HEK293T (cell line): ENCODE measurements around the gene TTC29.

Source experiments
- CTCF ChIA-PET: fragments of 350-600 bp; formaldehyde crosslinking; extraction: SDS; loops from one replicate; lab custom pipeline; 2021; ENCODE audit warnings: antibody characterized with exemption, inconsistent platforms; lab: Yijun Ruan, JAX
- POLR2A ChIA-PET: fragments of 350-600 bp; formaldehyde crosslinking; extraction: SDS; loops from one replicate; lab custom pipeline; 2020; ENCODE audit warnings: antibody characterized with exemption, inconsistent platforms; lab: Yijun Ruan, JAX
- DNase-seq: peaks from one replicate; pipeline ENCODE4 v3.0.0; 2012; ENCODE audit warnings: mixed read lengths; ENCODE audit errors: extremely low spot score
- ARNT ChIP-seq: fragments of 450-650 bp; IDR thresholded peaks from 2 replicates; pipeline ENCODE4 v1.6.1; 2017; ENCODE audit warnings: mild to moderate bottlenecking
- BHLHE40 ChIP-seq: fragments of 450-650 bp; IDR thresholded peaks from 2 replicates; pipeline ENCODE4 v1.6.1; 2016; ENCODE audit warnings: mild to moderate bottlenecking, moderate library complexity, borderline replicate concordance
- CTBP1 ChIP-seq: fragments of 450-650 bp; IDR thresholded peaks from 2 replicates; pipeline ENCODE4 v1.6.1; 2016; ENCODE audit warnings: borderline replicate concordance
- ELF4 ChIP-seq: fragments of 450-650 bp; IDR thresholded peaks from 2 replicates; pipeline ENCODE4 v1.6.1; 2017; ENCODE audit warnings: antibody characterized with exemption
- FOXA1 ChIP-seq: fragments of 450-650 bp; IDR thresholded peaks from 2 replicates; pipeline ENCODE4 v1.6.1; 2016; ENCODE audit warnings: mild to moderate bottlenecking
- FOXK2 ChIP-seq: fragments of 450-650 bp; IDR thresholded peaks from 2 replicates; pipeline ENCODE4 v1.6.1; 2016; ENCODE audit warnings: mild to moderate bottlenecking
- FOXM1 ChIP-seq: fragments of 450-650 bp; IDR thresholded peaks from 2 replicates; pipeline ENCODE4 v1.6.1; 2017; ENCODE audit warnings: mild to moderate bottlenecking, borderline replicate concordance
- HDGF ChIP-seq: fragments of 450-650 bp; IDR thresholded peaks from 2 replicates; pipeline ENCODE4 v1.6.1; 2017; ENCODE audit warnings: antibody characterized with exemption, borderline replicate concordance
- L3MBTL2 ChIP-seq: fragments of 450-650 bp; conservative IDR thresholded peaks from 2 replicates; pipeline ENCODE4 v1.6.1; 2016; ENCODE audit warnings: mild to moderate bottlenecking
- LEF1 ChIP-seq: fragments of 450-650 bp; IDR thresholded peaks from 2 replicates; pipeline ENCODE4 v1.6.1; 2017; ENCODE audit warnings: mild to moderate bottlenecking, borderline replicate concordance
- NFRKB ChIP-seq: fragments of 450-650 bp; IDR thresholded peaks from 2 replicates; pipeline ENCODE4 v1.6.1; 2016; ENCODE audit warnings: mild to moderate bottlenecking, moderate library complexity
- SUZ12 ChIP-seq: fragments of 450-650 bp; IDR thresholded peaks from 2 replicates; pipeline ENCODE4 v1.6.1; 2016; ENCODE audit warnings: mild to moderate bottlenecking
- TARDBP ChIP-seq: fragments of 450-650 bp; IDR thresholded peaks from 2 replicates; pipeline ENCODE4 v1.6.1; 2016
- ZNF384 ChIP-seq: fragments of 450-650 bp; IDR thresholded peaks from 2 replicates; pipeline ENCODE4 v1.6.1; 2016
- TF ChIP-seq, protein P1 (sequence below): fragments of 450-650 bp; IDR thresholded peaks from 2 replicates; pipeline ENCODE4 v1.6.1; 2016

The TTC29 gene

DNA sequence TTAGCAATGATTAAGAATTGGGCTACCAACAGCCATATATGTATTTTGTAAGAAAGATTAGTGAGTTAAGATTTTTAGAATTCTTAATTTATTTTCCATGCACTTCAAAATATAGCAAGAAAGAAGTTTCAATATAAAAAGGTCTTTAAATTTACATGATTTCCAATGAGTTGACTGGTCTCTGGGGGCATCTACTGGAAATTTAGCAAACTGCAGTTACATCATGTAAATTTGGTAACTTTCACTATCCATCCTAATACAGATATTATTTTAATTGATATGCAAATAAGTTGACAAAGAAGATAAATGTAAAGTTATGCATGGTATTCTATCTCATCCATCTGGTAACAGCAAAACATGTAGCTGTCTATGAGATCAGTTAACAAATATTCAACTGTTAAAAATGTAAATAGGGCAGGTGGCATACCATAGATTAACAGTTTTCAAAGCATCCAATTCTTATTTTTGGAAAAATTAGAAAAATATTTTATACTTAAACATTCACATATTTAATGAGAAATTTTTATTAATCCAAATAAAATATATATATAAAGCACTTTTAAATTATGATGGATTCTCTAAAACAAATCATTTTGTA, 29.1 kb downstream of the TTC29 start:
- POLR2A ChIA-PET: no interaction called here
- CTCF ChIA-PET: no interaction called here
- no peak for DNase-seq
- no peak for TF ChIP-seq SUZ12
- no peak for TF ChIP-seq CTBP1

DNA sequence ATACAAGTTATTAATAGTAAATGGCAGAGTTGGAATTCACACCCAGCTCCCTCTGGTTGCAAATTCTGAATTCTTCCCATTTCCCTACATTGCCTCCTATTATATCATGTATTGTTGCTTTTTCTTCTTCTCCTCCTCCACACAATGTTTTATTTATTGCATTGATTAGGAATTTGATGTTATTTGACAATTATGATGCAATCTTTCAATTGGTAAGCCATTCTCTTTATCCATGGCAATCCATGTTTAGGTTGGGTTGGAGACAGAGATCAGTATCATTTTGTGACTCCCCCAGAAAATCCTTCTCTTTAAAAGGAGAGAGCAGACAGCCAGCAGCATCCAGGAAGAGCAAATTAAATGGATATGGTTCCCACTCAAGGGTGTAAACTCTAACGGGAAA, 30.5 kb downstream of the TTC29 start:
- ChIA-PET CTCF (interaction anchor here (0.7 kb wide), 1 partner anchor 1479 kb away, joined by 3 read pairs; no protein-coding TSS in a partner anchor), POLR2A (no interaction called here)
- TF ChIP-seq NFRKB (no peak), TARDBP (no peak), BHLHE40 (no peak), FOXM1 (no peak), FOXK2 (no peak), SUZ12 (no peak), ZNF384 (no peak), ELF4 (no peak), ARNT (no peak), FOXA1 (no peak), LEF1 (no peak), CTBP1 (no peak), HDGF (no peak)
- TF ChIP-seq, protein P1, sequence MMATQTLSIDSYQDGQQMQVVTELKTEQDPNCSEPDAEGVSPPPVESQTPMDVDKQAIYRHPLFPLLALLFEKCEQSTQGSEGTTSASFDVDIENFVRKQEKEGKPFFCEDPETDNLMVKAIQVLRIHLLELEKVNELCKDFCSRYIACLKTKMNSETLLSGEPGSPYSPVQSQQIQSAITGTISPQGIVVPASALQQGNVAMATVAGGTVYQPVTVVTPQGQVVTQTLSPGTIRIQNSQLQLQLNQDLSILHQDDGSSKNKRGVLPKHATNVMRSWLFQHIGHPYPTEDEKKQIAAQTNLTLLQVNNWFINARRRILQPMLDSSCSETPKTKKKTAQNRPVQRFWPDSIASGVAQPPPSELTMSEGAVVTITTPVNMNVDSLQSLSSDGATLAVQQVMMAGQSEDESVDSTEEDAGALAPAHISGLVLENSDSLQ: no peak
- no peak for DNase-seq

DNA sequence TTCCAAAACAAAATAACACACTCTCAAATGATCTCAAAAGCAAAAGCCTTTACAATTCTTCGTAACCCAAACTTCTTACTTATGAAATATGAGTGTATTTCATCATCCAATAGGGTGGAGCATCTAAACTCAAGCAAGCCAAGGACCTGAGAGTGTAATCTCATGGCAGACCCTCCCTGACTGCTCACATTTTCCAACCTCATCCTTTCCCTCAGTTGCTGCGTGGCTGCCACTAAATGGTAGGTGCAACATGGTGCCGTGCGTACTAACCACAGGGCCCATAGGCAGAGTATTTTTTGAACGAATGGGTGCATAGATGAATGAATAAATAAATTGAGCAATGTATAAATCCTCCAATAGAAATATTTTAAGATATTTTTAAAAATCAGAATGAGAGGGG, 45.4 kb downstream of the TTC29 start:
- POLR2A ChIA-PET: no interaction called here
- no peak for TF ChIP-seq SUZ12
- no peak for TF ChIP-seq TARDBP
- TF ChIP-seq LEF1: no peak
- TF ChIP-seq ARNT: no peak
- TF ChIP-seq, protein P1: no peak
- TF ChIP-seq ELF4: no peak
- no peak for TF ChIP-seq HDGF
- no peak for TF ChIP-seq BHLHE40
- TF ChIP-seq L3MBTL2: no peak
- TF ChIP-seq NFRKB: no peak
- no peak for TF ChIP-seq FOXK2
- TF ChIP-seq ZNF384: no peak
- TF ChIP-seq FOXA1: no peak
- CTCF ChIA-PET: no interaction called here
- no peak for DNase-seq

DNA sequence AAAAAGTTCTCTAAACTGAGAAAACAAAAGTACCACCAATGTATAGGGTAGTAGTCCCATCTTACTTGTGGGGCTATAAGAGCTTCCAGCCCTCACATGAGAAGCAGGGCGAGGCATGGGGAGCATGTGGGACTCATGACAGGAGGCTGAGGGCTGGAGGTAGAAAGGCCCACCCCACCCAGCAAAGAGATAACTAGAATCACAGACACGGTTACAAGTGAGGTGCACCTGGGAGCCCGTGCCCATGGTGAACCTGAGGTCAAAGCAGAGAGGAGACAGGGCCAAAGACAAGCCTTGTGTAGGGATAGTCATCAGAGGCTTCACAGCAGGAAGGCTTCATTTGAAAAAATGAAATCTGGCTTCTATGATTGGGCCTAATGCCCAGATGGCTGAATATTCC, 55.4 kb downstream of the TTC29 start:
- ChIA-PET POLR2A (no interaction called here), CTCF (no interaction called here)
- TF ChIP-seq ARNT (no peak), FOXA1 (no peak), FOXM1 (no peak), FOXK2 (no peak), BHLHE40 (no peak)
- no peak for DNase-seq

DNA sequence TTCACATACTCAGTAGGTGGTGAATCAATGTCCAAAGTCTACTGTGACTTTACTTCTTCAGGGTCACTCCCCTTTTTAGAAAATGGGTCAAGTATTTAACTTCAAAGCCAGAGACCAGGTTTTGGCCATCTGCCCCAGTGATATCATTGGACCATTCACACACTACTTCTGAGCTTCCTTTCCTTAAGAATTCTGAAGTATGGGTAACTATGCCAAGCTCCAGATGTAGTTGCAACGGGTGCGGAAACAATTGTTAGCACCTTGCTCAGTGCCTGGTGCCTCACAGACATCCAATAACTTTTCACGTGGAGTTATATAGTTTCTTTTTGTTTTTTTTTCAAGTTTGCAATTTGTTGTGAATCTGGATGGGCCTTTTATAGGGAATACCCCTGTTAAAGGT, 62.6 kb downstream of the TTC29 start:
- TF ChIP-seq CTBP1: no peak
- no peak for TF ChIP-seq ARNT
- no peak for TF ChIP-seq FOXA1
- no peak for TF ChIP-seq LEF1
- no peak for TF ChIP-seq HDGF
- no peak for TF ChIP-seq NFRKB
- no peak for TF ChIP-seq FOXM1
- no peak for TF ChIP-seq L3MBTL2
- TF ChIP-seq SUZ12: no peak
- no peak for TF ChIP-seq ELF4
- no peak for TF ChIP-seq FOXK2
- no peak for DNase-seq
- ChIA-PET CTCF (no interaction called here), POLR2A (no interaction called here)

DNA sequence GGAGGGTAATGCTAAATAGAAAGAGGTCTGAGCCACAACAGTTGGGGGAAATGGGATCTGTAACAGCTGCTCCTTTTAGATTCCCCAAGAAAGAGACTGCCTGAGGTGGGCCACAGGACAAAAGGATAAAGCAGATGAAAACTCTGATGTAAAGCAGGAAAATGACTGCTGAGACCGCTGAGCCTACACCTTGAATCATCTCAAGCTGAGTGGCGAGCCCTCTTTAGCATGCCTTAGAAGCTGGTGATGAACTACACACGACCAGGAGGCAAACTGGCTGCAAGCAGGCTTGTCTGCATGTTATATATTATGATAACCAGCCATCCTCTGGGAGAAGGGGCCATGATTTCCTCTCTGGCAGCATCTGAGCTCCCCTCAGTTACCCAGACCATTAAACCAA, 88.4 kb downstream of the TTC29 start:
- ChIA-PET POLR2A (no interaction called here), CTCF (no interaction called here)
- TF ChIP-seq BHLHE40 (no peak), SUZ12 (no peak), CTBP1 (no peak), NFRKB (no peak), ELF4 (no peak), ARNT (no peak)
- DNase-seq: no peak

DNA sequence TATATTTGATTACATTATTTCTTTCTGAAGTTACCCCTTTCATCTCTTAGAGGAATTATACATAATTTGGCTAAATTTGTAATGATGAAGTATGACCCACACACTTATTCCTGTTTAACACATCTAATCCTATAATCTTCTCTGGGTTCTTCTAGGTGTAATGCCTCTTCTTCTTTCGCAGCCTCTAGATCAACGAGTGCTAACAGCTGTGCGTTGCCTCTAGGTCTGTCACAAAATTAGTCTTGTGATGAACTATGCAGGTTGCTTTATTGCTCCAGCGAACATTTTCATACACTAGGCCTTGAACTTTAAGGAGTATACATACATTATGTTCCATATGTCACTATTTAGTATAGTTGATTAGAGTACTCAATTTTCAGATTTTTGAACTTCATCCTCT, 89.9 kb downstream of the TTC29 start:
- CTCF ChIA-PET: interaction anchor here (0.5 kb wide), 1 partner anchor 16 kb away, joined by 3 read pairs; no protein-coding TSS in a partner anchor

More for the DNA sequence above, 89.9 kb downstream of the TTC29 start:
- TF ChIP-seq, protein P1: no peak
- TF ChIP-seq FOXM1 (no peak), FOXK2 (no peak), NFRKB (no peak), CTBP1 (no peak), SUZ12 (no peak), FOXA1 (no peak), ARNT (no peak), ELF4 (no peak), TARDBP (no peak), LEF1 (no peak), BHLHE40 (no peak)
- POLR2A ChIA-PET: no interaction called here
- no peak for DNase-seq
